GM23248 (cell line): ENCODE data around the gene GSG1L2. TPM values are rescaled to one million over a fixed set of nuclear protein-coding genes. Genes with fewer than 3 reads are reported as not detected.

Experiments
- DNase-seq: peaks from one replicate; pipeline ENCODE4 v3.0.0-alpha.2; 2015
- H2AFZ ChIP-seq: fragments of 200-600 bp; sonication (generic); 2 replicates; pipeline ENCODE4 v1.6.1; 2016; ENCODE audit warnings: antibody characterized with exemption
- H3F3A ChIP-seq: fragments of 200-600 bp; sonication (generic); 2 replicates; pipeline ENCODE4 v1.6.1; 2016; ENCODE audit warnings: mild to moderate bottlenecking, antibody characterized with exemption, mixed run types; ENCODE audit not compliant: insufficient read depth
- H3K27ac ChIP-seq: fragments of 200-600 bp; sonication (generic); 2 replicates; pipeline ENCODE4 v1.5.1; 2016; ENCODE audit warnings: mild to moderate bottlenecking
- H3K27me3 ChIP-seq: fragments of 200-600 bp; sonication (generic); replicated peaks from 2 replicates; pipeline ENCODE4 v1.6.1; 2016; ENCODE audit warnings: mild to moderate bottlenecking; ENCODE audit not compliant: insufficient read depth
- H3K36me3 ChIP-seq: fragments of 200-600 bp; sonication (generic); 2 replicates; pipeline ENCODE4 v1.6.1; 2016; ENCODE audit warnings: low read depth, mild to moderate bottlenecking
- H3K4me1 ChIP-seq: fragments of 200-600 bp; sonication (generic); 2 replicates; pipeline ENCODE4 v1.6.1; 2016; ENCODE audit warnings: mild to moderate bottlenecking; ENCODE audit not compliant: insufficient read depth
- H3K4me2 ChIP-seq: fragments of 200-600 bp; sonication (generic); one replicate; pipeline ENCODE4 v1.6.1; 2016; ENCODE audit warnings: mild to moderate bottlenecking; ENCODE audit not compliant: unreplicated experiment
- H3K4me3 ChIP-seq: fragments of 200-600 bp; sonication (generic); 2 replicates; pipeline ENCODE4 v1.5.1; 2016; ENCODE audit warnings: mild to moderate bottlenecking
- H3K79me2 ChIP-seq: fragments of 200-600 bp; sonication (generic); 2 replicates; pipeline ENCODE4 v1.6.1; 2016; ENCODE audit warnings: mild to moderate bottlenecking; ENCODE audit not compliant: insufficient read depth
- H3K9ac ChIP-seq: fragments of 200-600 bp; sonication (generic); 2 replicates; pipeline ENCODE4 v1.6.1; 2016; ENCODE audit warnings: mild to moderate bottlenecking
- H3K9me2 ChIP-seq: fragments of 200-600 bp; sonication (generic); 2 replicates; pipeline ENCODE4 v1.6.1; 2016; ENCODE audit warnings: mixed run types, mild to moderate bottlenecking, moderate library complexity; ENCODE audit not compliant: insufficient read depth
- H3K9me3 ChIP-seq: fragments of 200-600 bp; sonication (generic); one replicate; pipeline ENCODE4 v1.6.1; 2017; ENCODE audit warnings: low read depth
- H4K20me1 ChIP-seq: fragments of 200-600 bp; sonication (generic); 2 replicates; pipeline ENCODE4 v1.6.0; 2016; ENCODE audit not compliant: insufficient read depth
- EZH2 ChIP-seq: fragments of 200-600 bp; sonication (generic); IDR thresholded peaks from 2 replicates; pipeline ENCODE4 v1.6.1; 2018; ENCODE audit warnings: antibody characterized with exemption, mild to moderate bottlenecking; ENCODE audit not compliant: insufficient read depth, poor library complexity, severe bottlenecking
- EZH2phosphoT487 ChIP-seq: fragments of 200-600 bp; sonication (generic); IDR thresholded peaks from 2 replicates; pipeline ENCODE4 v1.6.1; 2018; ENCODE audit warnings: antibody characterized with exemption, moderate library complexity, mild to moderate bottlenecking, low read depth; ENCODE audit not compliant: insufficient read depth
- WGBS, 2 experiments: methylation state at CpG; one replicate each; pipeline ENCODE4 v1.1.6; 2015 to 2017; ENCODE audit warnings: low lambda C conversion rate in 2 of 2, low coverage in 1 of 2; ENCODE audit errors: missing lambda C conversion rate in 2 of 2; 5-methylcytosine and 5-hydroxymethylcytosine counted together
- in situ Hi-C: fragments of 300-500 bp; cut with MboI; formaldehyde crosslinking; loops from 2 replicates; pipeline ENCODE4 v1.15.0; 2020
- polyA plus RNA-seq: library from polyadenylated mRNA; unstranded; fragments of >200 nt; fragmentation: Nextera tagmentation; extraction: Ambion mirVana; gene quantifications from 2 replicates; pipeline ENCODE4 v1.2.1, GENCODE V29; 2016
- total RNA-seq: library from RNA; depleted of rRNA; stranded (reverse); fragments of >200 nt; shearing (Covaris generic); gene quantifications from 2 replicates; pipeline ENCODE4 v1.2.3, GENCODE V29; 2014; rRNA removed

Gene GSG1L2
- total and polyA plus RNA-seq, 2 experiments from 2014 or later, result not detected

DNA sequence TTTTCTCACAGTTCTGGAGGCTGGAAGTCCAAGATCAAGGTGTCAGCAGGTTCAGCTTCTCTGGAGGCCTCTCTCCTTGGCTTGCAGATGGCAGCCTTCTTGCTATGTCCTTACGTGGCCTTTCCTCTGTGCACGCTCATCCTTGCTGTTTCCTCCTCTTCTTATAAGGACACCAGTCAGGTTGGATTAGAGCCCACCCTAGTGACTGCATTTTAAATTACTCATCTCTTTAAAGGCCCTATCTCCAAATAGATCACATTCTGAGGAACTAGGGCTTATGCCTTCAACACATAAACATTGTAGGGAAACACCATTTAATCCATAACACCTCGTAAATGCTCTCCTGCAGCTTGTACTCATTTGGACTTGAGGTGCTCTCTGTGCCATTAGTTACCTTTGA is 66.8 kb downstream of the GSG1L2 start:
- DNase-seq, result peak; percentile 10
- WGBS, 2 experiments, result 39 to 49% methylated on average over 3 of the region's 3 CpGs
- Histone ChIP-seq H3K9me3 (no peaks in the 10 kb centered on the region), H3K36me3 (no peaks in the 10 kb centered on the region), H3K27me3 (no peaks in the 10 kb centered on the region; the same call in 1 of the 2 replicates), H3K4me3 (no peak overlapping the region), H3K27ac (no peak overlapping the region), H2AFZ (no peak overlapping the region), H3K9ac (no peak overlapping the region), H3K9me2 (no peaks in the 10 kb centered on the region), H4K20me1 (no peaks in the 10 kb centered on the region), H3K4me1 (no peaks in the 10 kb centered on the region), H3F3A (no peaks in the 10 kb centered on the region), H3K4me2 (no peak overlapping the region), H3K79me2 (no peaks in the 10 kb centered on the region)
- in situ Hi-C loops, result no loop called here
- no peak for TF ChIP-seq EZH2
- no peak for TF ChIP-seq EZH2phosphoT487

Other genes with a start within 250 kb of the GSG1L2 start
- 40.7 and 70.8 TPM in 2 replicates for gene STX8, start 246.3 kb downstream of the GSG1L2 start, total RNA-seq
- 79.6 and 84.3 TPM in 2 replicates for gene STX8, start 246.3 kb downstream of the GSG1L2 start, polyA plus RNA-seq
- gene CFAP52, start 245.4 kb downstream of the GSG1L2 start, total RNA-seq, result not detected in 2 replicates
- 0.76 TPM in 1 of 2 replicates, not detected in the other for gene CFAP52, start 245.4 kb downstream of the GSG1L2 start, polyA plus RNA-seq
- gene USP43, start 176.6 kb downstream of the GSG1L2 start, total RNA-seq, result 0.25 TPM in 1 of 2 replicates, not detected in the other
- gene USP43, start 176.6 kb downstream of the GSG1L2 start, polyA plus RNA-seq, result 0.08 TPM in 1 of 2 replicates, not detected in the other
- gene DHRS7C, start 30.5 kb downstream of the GSG1L2 start, total RNA-seq, result not detected in 2 replicates
- gene DHRS7C, start 30.5 kb downstream of the GSG1L2 start, polyA plus RNA-seq, result not detected in 2 replicates
- gene GLP2R, start 3.8 kb upstream of the GSG1L2 start, total RNA-seq, result 0.38 TPM in 1 of 2 replicates, not detected in the other
- gene GLP2R, start 3.8 kb upstream of the GSG1L2 start, polyA plus RNA-seq, result not detected in 2 replicates
- not detected in 2 replicates for gene RCVRN, start 83.2 kb upstream of the GSG1L2 start, total RNA-seq
- gene RCVRN, start 83.2 kb upstream of the GSG1L2 start, polyA plus RNA-seq, result not detected in 2 replicates